H1 (cell line): Measurements from ENCODE around the gene SNTG2. TPM values are rescaled to one million over a fixed set of nuclear protein-coding genes. Genes with fewer than 3 reads are reported as not detected.
A peak's percentile ranks its signal among the peaks of the same experiment; 100 is the strongest.

Source experiments
- CTCF ChIA-PET: fragments of 300-600 bp; sonication (Branson Sonifier 250); formaldehyde crosslinking; loops from one replicate; lab custom pipeline; 2021; ENCODE audit not compliant: partially characterized antibody; lab: Charles Lee
- POLR2A ChIA-PET: fragments of 300-600 bp; sonication (Branson Sonifier 250); formaldehyde crosslinking; loops from one replicate; lab custom pipeline; 2021; ENCODE audit warnings: inconsistent platforms; ENCODE audit not compliant: partially characterized antibody; lab: Charles Lee
- DNase-seq, 2 experiments: peaks; one replicate each; pipeline versions ENCODE4 v3.0.0 to v3.0.0-alpha.2; 2010 to 2022; ENCODE audit warnings: low spot score in 2 of 2, low read depth in 1 of 2, mixed read lengths in 1 of 2
- FAIRE-seq: peaks from 2 replicates; lab custom pipeline; 2011; peaks lifted over from hg19 to GRCh38; lab: Jason Lieb, UNC
- H2AFZ ChIP-seq: 2 replicates; pipeline ENCODE4 v1.8.1; 2012; ENCODE audit warnings: low read length, inconsistent platforms
- H2AK5ac ChIP-seq: 2 replicates; pipeline ENCODE4 v1.6.1; 2013; ENCODE audit warnings: low read depth, low read length
- H2BK120ac ChIP-seq: replicated peaks from 2 replicates; pipeline ENCODE3; 2013; ENCODE audit warnings: low read depth, low read length, inconsistent platforms
- H2BK12ac ChIP-seq: 2 replicates; pipeline ENCODE4 v1.6.1; 2013; ENCODE audit warnings: low read depth, low read length
- H2BK15ac ChIP-seq: 2 replicates; pipeline ENCODE4 v1.6.1; 2013; ENCODE audit warnings: low read length
- H2BK20ac ChIP-seq: 2 replicates; pipeline ENCODE4 v1.6.1; 2013; ENCODE audit warnings: low read length
- H2BK5ac ChIP-seq: 2 replicates; pipeline ENCODE4 v1.6.1; 2013; ENCODE audit warnings: low read depth, low read length
- H3K14ac ChIP-seq: 2 replicates; pipeline ENCODE4 v1.6.1; 2013; ENCODE audit warnings: inconsistent platforms; ENCODE audit not compliant: insufficient read length
- H3K18ac ChIP-seq: 2 replicates; pipeline ENCODE4 v1.6.1; 2013; ENCODE audit warnings: low read length; ENCODE audit errors: extremely low read depth
- H3K23ac ChIP-seq: 2 replicates; pipeline ENCODE4 v1.6.1; 2013; ENCODE audit warnings: inconsistent platforms; ENCODE audit not compliant: insufficient read length
- H3K23me2 ChIP-seq: 2 replicates; pipeline ENCODE4 v1.6.1; 2013; ENCODE audit warnings: low read depth, low read length
- H3K27ac ChIP-seq: 2 replicates; pipeline ENCODE4 v1.6.1; 2011; ENCODE audit warnings: low read depth, low read length, inconsistent platforms
- H3K27me3 ChIP-seq, 4 experiments: replicated peaks in 1 of 4; 1 replicate in 1 of 4; 2 replicates in 3 of 4; pipeline versions ENCODE4 v1.6.1 to v1.8.1; 2011 to 2013; ENCODE audit warnings: low read length in 3 of 4, mild to moderate bottlenecking in 3 of 4, inconsistent platforms in 2 of 4, mixed read lengths in 2 of 4, moderate library complexity in 1 of 4; ENCODE audit not compliant: control insufficient read depth in 3 of 4, insufficient read depth in 3 of 4; ENCODE audit errors: extremely low read depth in 1 of 4
- H3K36me3 ChIP-seq, 4 experiments: 2 replicates each; pipeline versions ENCODE4 v1.6.1 to v1.8.1; 2011 to 2013; ENCODE audit warnings: mild to moderate bottlenecking in 4 of 4, low read length in 3 of 4, moderate library complexity in 2 of 4, control low read depth in 1 of 4, inconsistent platforms in 1 of 4; ENCODE audit not compliant: insufficient read depth in 4 of 4, control insufficient read depth in 2 of 4
- H3K4ac ChIP-seq: replicated peaks from 2 replicates; pipeline ENCODE3; 2013; ENCODE audit warnings: low read length, low read depth, mixed read lengths, inconsistent platforms; ENCODE audit not compliant: insufficient read length
- H3K4me1 ChIP-seq, 4 experiments: replicated peaks in 1 of 4; 1 replicate in 1 of 4; 2 replicates in 3 of 4; pipeline versions ENCODE4 v1.6.1 to v1.8.1; 2011 to 2013; ENCODE audit warnings: low read length in 3 of 4, inconsistent platforms in 2 of 4, mixed read lengths in 1 of 4; ENCODE audit not compliant: insufficient read depth in 4 of 4, control insufficient read depth in 3 of 4
- H3K4me2 ChIP-seq, 2 experiments: 2 replicates each; pipeline versions ENCODE4 v1.6.1 to v1.8.1; 2011 to 2013; ENCODE audit warnings: low read depth in 2 of 2, low read length in 2 of 2, control low read depth in 1 of 2, inconsistent platforms in 1 of 2, mild to moderate bottlenecking in 1 of 2; ENCODE audit not compliant: insufficient read depth in 1 of 2
- H3K4me3 ChIP-seq, 4 experiments: fragments of 200-600, 300-600 bp in 1 of 4; sonication (generic), shearing (Covaris generic), sonication (Bioruptor Twin) in 1 of 4; 2 replicates each; pipeline versions ENCODE4 v1.5.1 to v1.8.1; 2011 to 2016; ENCODE audit warnings: low read length in 4 of 4, low read depth in 3 of 4, control low read depth in 2 of 4, inconsistent platforms in 2 of 4, mild to moderate bottlenecking in 2 of 4, mixed read lengths in 1 of 4, moderate library complexity in 1 of 4; ENCODE audit not compliant: insufficient read depth in 2 of 4; ENCODE audit errors: extremely low read depth in 1 of 4
- H3K56ac ChIP-seq: replicated peaks from 2 replicates; pipeline ENCODE3; 2013; ENCODE audit warnings: low read depth, mild to moderate bottlenecking, mixed read lengths, low read length, inconsistent platforms; ENCODE audit not compliant: insufficient read length
- H3K79me1 ChIP-seq: 2 replicates; pipeline ENCODE4 v1.6.1; 2013; ENCODE audit warnings: low read depth, low read length, control low read depth
- H3K79me2 ChIP-seq, 2 experiments: 2 replicates each; pipeline versions ENCODE4 v1.6.1 to v1.8.1; 2012 to 2013; ENCODE audit warnings: low read length in 2 of 2, mild to moderate bottlenecking in 2 of 2, inconsistent platforms in 1 of 2; ENCODE audit not compliant: insufficient read depth in 2 of 2, control insufficient read depth in 1 of 2
- H3K9ac ChIP-seq, 4 experiments: replicated peaks in 1 of 4; 1 replicate in 1 of 4; 2 replicates in 3 of 4; pipeline versions ENCODE4 v1.6.1 to v1.8.1; 2011 to 2013; ENCODE audit warnings: low read depth in 3 of 4, low read length in 3 of 4, control low read depth in 2 of 4, mild to moderate bottlenecking in 2 of 4, moderate library complexity in 2 of 4, inconsistent platforms in 1 of 4; ENCODE audit errors: extremely low read depth in 1 of 4
- H3K9me3 ChIP-seq, 2 experiments: 2 replicates each; pipeline versions ENCODE4 v1.6.1 to v1.8.1; 2012 to 2013; ENCODE audit warnings: mild to moderate bottlenecking in 2 of 2, moderate library complexity in 2 of 2, control low read depth in 1 of 2, inconsistent platforms in 1 of 2, low read depth in 1 of 2, low read length in 1 of 2, mixed read lengths in 1 of 2; ENCODE audit not compliant: insufficient read depth in 2 of 2
- H4K20me1 ChIP-seq, 2 experiments: replicated peaks in 1 of 2; 2 replicates each; pipeline versions ENCODE3 to v1.8.1; 2011 to 2013; ENCODE audit warnings: inconsistent platforms in 2 of 2, low read length in 2 of 2, mild to moderate bottlenecking in 1 of 2; ENCODE audit not compliant: insufficient read depth in 2 of 2, control insufficient read depth in 1 of 2
- H4K5ac ChIP-seq: 2 replicates; pipeline ENCODE4 v1.6.1; 2013; ENCODE audit warnings: low read length, low read depth, mixed read lengths, inconsistent platforms; ENCODE audit not compliant: insufficient read length
- H4K8ac ChIP-seq: 2 replicates; pipeline ENCODE4 v1.8.0; 2013; ENCODE audit warnings: mild to moderate bottlenecking, moderate library complexity, low read length, inconsistent platforms; ENCODE audit not compliant: insufficient read depth; ENCODE audit errors: extremely low read depth
- H4K91ac ChIP-seq: replicated peaks from 2 replicates; pipeline ENCODE3; 2013; ENCODE audit warnings: low read length, mixed read lengths, inconsistent platforms; ENCODE audit not compliant: insufficient read length
- BACH1 ChIP-seq: IDR thresholded peaks from 2 replicates; pipeline ENCODE4 v1.6.1; 2012; ENCODE audit warnings: low read length, improper control_type of control experiment
- JUND ChIP-seq: IDR thresholded peaks from 2 replicates; pipeline ENCODE4 v1.6.1; 2011; ENCODE audit warnings: mild to moderate bottlenecking, improper control_type of control experiment, low read length
- NANOG ChIP-seq: IDR thresholded peaks from 2 replicates; pipeline ENCODE4 v1.6.1; 2011; ENCODE audit warnings: low read length, low read depth, mild to moderate bottlenecking, inconsistent platforms; ENCODE audit not compliant: insufficient read depth, poor library complexity, severe bottlenecking
- NRF1 ChIP-seq: IDR thresholded peaks from 2 replicates; pipeline ENCODE4 v1.6.1; 2011; ENCODE audit warnings: mild to moderate bottlenecking, low read depth, low read length, improper control_type of control experiment
- TAF7 ChIP-seq: optimal IDR thresholded peaks from 2 replicates; pipeline ENCODE3; 2011; ENCODE audit warnings: low read depth, mild to moderate bottlenecking, inconsistent platforms, low read length, moderate library complexity, borderline replicate concordance
- WGBS, 2 experiments: shearing (Covaris generic) in 1 of 2; methylation state at CpG; one replicate each; pipeline versions ENCODE4 v1.1.6 to v1.1.7; 2013 to 2015; ENCODE audit warnings: low lambda C conversion rate in 2 of 2, mixed read lengths in 2 of 2, inconsistent platforms in 1 of 2, low coverage in 1 of 2, missing lambda C conversion rate in 1 of 2; ENCODE audit not compliant: insufficient replicate concordance in 2 of 2, insufficient coverage in 1 of 2, insufficient read length in 1 of 2; ENCODE audit errors: extremely low coverage in 1 of 2, missing lambda C conversion rate in 1 of 2; 5-methylcytosine and 5-hydroxymethylcytosine counted together
- polyA plus RNA-seq, 7 experiments: library from polyadenylated mRNA; depleted of rRNA in 3 of 7; stranded (reverse) in 5 of 7; unstranded in 2 of 7; fragments of >200 nt in 5 of 7; fragments of 200-250 nt in 2 of 7; gene quantifications; 1 replicate in 5 of 7; 2 replicates in 1 of 7; 4 replicates in 1 of 7; pipeline versions ENCODE4 v1.2.1 to v1.2.3, GENCODE V29; 2011 to 2013; ENCODE audit warnings: missing spikeins in 2 of 7, mixed read lengths in 2 of 7
- total RNA-seq: library from RNA; stranded (reverse); fragmentation: NEBNext Ultra II Directional; extraction: Animal tissue kit (Norgen Biotek cat#: 25700); gene quantifications from 2 replicates; pipeline ENCODE4 v1.2.1, GENCODE V29; 2021
- TF ChIP-seq, protein P1 (sequence below), 3 experiments: IDR thresholded peaks; 1 replicate in 2 of 3; 2 replicates in 1 of 3; pipeline versions ENCODE4 v1.5.1 to v1.6.1; 2011; ENCODE audit warnings: low read length in 3 of 3, mild to moderate bottlenecking in 3 of 3, inconsistent platforms in 2 of 3, low read depth in 1 of 3, moderate library complexity in 1 of 3; ENCODE audit not compliant: insufficient read depth in 1 of 3; ENCODE audit errors: control extremely low read depth in 1 of 3
- TF ChIP-seq, protein P2 (sequence below): IDR thresholded peaks from 2 replicates; pipeline ENCODE4 v1.6.1; 2012; ENCODE audit warnings: inconsistent platforms

The SNTG2 gene
- total and polyA plus RNA-seq, 2 of the 8 experiments (the other 6 are each of a cell fraction or from before 2014, with no cell fraction given) = 6.6 to 18.1 TPM

DNA sequence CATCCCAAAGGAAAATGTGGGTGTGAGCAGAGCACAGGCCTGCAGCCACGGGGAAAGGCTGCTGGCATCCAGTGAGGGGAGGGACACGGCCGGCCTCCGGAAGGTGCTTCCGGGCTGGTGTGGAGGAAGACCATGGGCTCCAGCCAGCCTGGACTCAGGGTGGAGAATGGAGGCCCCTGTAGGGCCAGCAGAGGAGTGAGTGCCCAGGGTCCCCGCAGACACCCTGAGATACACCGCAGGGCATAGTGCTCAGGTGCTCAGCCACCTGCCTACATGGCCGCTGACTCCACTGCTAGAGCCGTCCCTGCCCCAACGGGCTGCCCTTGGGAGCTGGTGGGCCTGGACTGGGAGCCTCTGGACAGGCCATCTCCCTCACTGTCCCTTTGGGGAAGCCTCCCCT is 28.5 kb upstream of the SNTG2 start:
- no peak overlapping the region for H2AFZ ChIP-seq
- H2BK12ac ChIP-seq = peak overlapping the region; percentile 87; the same call in 1 of the 2 replicates
- H3K79me2 ChIP-seq = no peaks in the 10 kb centered on the region
- TF ChIP-seq NANOG (no peak), TAF7 (no peak), NRF1 (no peak), JUND (no peak), BACH1 (no peak)
- TF ChIP-seq, protein P1, sequence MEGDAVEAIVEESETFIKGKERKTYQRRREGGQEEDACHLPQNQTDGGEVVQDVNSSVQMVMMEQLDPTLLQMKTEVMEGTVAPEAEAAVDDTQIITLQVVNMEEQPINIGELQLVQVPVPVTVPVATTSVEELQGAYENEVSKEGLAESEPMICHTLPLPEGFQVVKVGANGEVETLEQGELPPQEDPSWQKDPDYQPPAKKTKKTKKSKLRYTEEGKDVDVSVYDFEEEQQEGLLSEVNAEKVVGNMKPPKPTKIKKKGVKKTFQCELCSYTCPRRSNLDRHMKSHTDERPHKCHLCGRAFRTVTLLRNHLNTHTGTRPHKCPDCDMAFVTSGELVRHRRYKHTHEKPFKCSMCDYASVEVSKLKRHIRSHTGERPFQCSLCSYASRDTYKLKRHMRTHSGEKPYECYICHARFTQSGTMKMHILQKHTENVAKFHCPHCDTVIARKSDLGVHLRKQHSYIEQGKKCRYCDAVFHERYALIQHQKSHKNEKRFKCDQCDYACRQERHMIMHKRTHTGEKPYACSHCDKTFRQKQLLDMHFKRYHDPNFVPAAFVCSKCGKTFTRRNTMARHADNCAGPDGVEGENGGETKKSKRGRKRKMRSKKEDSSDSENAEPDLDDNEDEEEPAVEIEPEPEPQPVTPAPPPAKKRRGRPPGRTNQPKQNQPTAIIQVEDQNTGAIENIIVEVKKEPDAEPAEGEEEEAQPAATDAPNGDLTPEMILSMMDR (IDR thresholded peaks at IDR 0.05; ENCODE audit: control extremely low read depth in 1 of 3, insufficient read depth in 1 of 3, low read depth in 1 of 3, low read length in 3 of 3) = no peak
- TF ChIP-seq, protein P2, sequence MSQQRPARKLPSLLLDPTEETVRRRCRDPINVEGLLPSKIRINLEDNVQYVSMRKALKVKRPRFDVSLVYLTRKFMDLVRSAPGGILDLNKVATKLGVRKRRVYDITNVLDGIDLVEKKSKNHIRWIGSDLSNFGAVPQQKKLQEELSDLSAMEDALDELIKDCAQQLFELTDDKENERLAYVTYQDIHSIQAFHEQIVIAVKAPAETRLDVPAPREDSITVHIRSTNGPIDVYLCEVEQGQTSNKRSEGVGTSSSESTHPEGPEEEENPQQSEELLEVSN = no peak
- no peak overlapping the region for H3K56ac ChIP-seq
- H3K18ac ChIP-seq = 0 out of 2 replicates have a peak overlapping the region, but pooled peaks have one; percentile 21
- ChIA-PET CTCF (interaction anchor here (0.6 to 1.2 kb wide), 2 partner anchors 64 to 619 kb away, joined by 3 to 4 read pairs; no protein-coding TSS in a partner anchor), POLR2A (interaction anchor here (0.8 kb wide), 1 partner anchor 35 kb away, joined by 3 read pairs; no protein-coding TSS in a partner anchor)
- H4K8ac ChIP-seq = peak overlapping the region; percentile 54
- H3K14ac ChIP-seq = no peak overlapping the region
- H3K36me3 ChIP-seq = no peaks in the 10 kb centered on the region
- H4K91ac ChIP-seq = peak overlapping the region; percentile 58
- peak overlapping the region; percentile 36 for H2BK120ac ChIP-seq
- no peak overlapping the region for H4K5ac ChIP-seq
- FAIRE-seq (no peak), DNase-seq (no peak)
- H3K4me2 ChIP-seq = no peak overlapping the region
- WGBS, 2 experiments = 93% methylated on average over 10 of the region's 10 CpGs; no CpG with 5 or more reads in 1 of the 2 experiments
- no peak overlapping the region for H3K23ac ChIP-seq
- no peak overlapping the region for H3K4me3 ChIP-seq
- peak overlapping the region; percentile 60; the same call in 1 of the 2 replicates for H2BK5ac ChIP-seq
- peaks cover 0 to 9% (median 2%) of the 10 kb centered on the region in 4 experiments; a peak in 4 of 7 replicates for H3K27me3 ChIP-seq
- H3K79me1 ChIP-seq = no peaks in the 10 kb centered on the region
- H2BK15ac ChIP-seq = 0 out of 2 replicates have a peak overlapping the region, but pooled peaks have one; percentile 88
- no peak overlapping the region for H3K27ac ChIP-seq
- no peak overlapping the region for H3K9ac ChIP-seq
- H2AK5ac ChIP-seq = no peak overlapping the region; the same call in 1 of the 2 replicates
- no peaks in the 10 kb centered on the region for H4K20me1 ChIP-seq
- H3K4me1 ChIP-seq = peaks cover 7 to 20% (median 19%) of the 10 kb centered on the region in 4 experiments; a peak in 6 of 7 replicates
- peak overlapping the region; percentile 13 for H3K4ac ChIP-seq
- peaks cover 5 to 6% of the 10 kb centered on the region in 2 experiments; a peak in 2 of 4 replicates for H3K9me3 ChIP-seq
- H3K23me2 ChIP-seq = no peaks in the 10 kb centered on the region; the same call in 1 of the 2 replicates
- peak overlapping the region; percentile 57; the same call in 1 of the 2 replicates for H2BK20ac ChIP-seq
